ENCODE measurements around the gene NPTXR.
"Not testable (repeated sequence)": the region's sequence is repeated elsewhere in the genome, so short reads cannot be mapped to it uniquely, and the experiment has no call there.

NPTXR gene

GRCh38 chr22:38832005-38832978, 11.5 kb downstream of the NPTXR start:
- DNase-seq (ENCODE audit: low read depth, low spot score), result no peak

- DNase-seq (ENCODE audit: low read depth, low spot score), result no peak
Observed at GRCh38 chr22:38831166-38831945, 12.5 kb downstream of the NPTXR start.

GRCh38 chr22:38830845-38831108, 13.1 kb downstream of the NPTXR start:
- no peak for DNase-seq (ENCODE audit: low read depth, low spot score)

GRCh38 chr22:38830026-38830844, 13.6 kb downstream of the NPTXR start:
- no peak for DNase-seq (ENCODE audit: low read depth, low spot score)

- no peak for DNase-seq (ENCODE audit: low read depth, low spot score)
Observed at GRCh38 chr22:38829485-38829884, 14.3 kb downstream of the NPTXR start.

- no peak for DNase-seq (ENCODE audit: low read depth, low spot score)
Observed at GRCh38 chr22:38828616-38829205, 15.1 kb downstream of the NPTXR start.

GRCh38 chr22:38828191-38828590, 15.6 kb downstream of the NPTXR start:
- no peak for DNase-seq (ENCODE audit: low read depth, low spot score)

- DNase-seq (ENCODE audit: low read depth, low spot score), result no peak
Observed at GRCh38 chr22:38827510-38827909, 16.3 kb downstream of the NPTXR start.

- no peak for DNase-seq (ENCODE audit: low read depth, low spot score)
Observed at GRCh38 chr22:38826801-38827200, 17.0 kb downstream of the NPTXR start.

GRCh38 chr22:38826386-38826785, 17.4 kb downstream of the NPTXR start:
- DNase-seq (ENCODE audit: low read depth, low spot score), result no peak

GRCh38 chr22:38824585-38824984, 19.2 kb downstream of the NPTXR start:
- peak; percentile 61 for DNase-seq (ENCODE audit: low read depth, low spot score)

GRCh38 chr22:38823637-38824036, 20.2 kb downstream of the NPTXR start:
- DNase-seq (ENCODE audit: low read depth, low spot score), result no peak

- no peak for DNase-seq (ENCODE audit: low read depth, low spot score)
Observed at GRCh38 chr22:38823076-38823475, 20.8 kb downstream of the NPTXR start.

- DNase-seq (ENCODE audit: low read depth, low spot score), result no peak
Observed at GRCh38 chr22:38820020-38820419, 23.8 kb downstream of the NPTXR start.

GRCh38 chr22:38819387-38819940, 24.4 kb downstream of the NPTXR start:
- no peak for DNase-seq (ENCODE audit: low read depth, low spot score)

GRCh38 chr22:38817196-38817595, 26.6 kb downstream of the NPTXR start:
- DNase-seq (ENCODE audit: low read depth, low spot score), result no peak

- no peak for DNase-seq (ENCODE audit: low read depth, low spot score)
Observed at GRCh38 chr22:38815842-38816241, 28.0 kb downstream of the NPTXR start.

- DNase-seq (ENCODE audit: low read depth, low spot score), result no peak
Observed at GRCh38 chr22:38811241-38811640, 32.6 kb downstream of the NPTXR start.

- DNase-seq (ENCODE audit: low read depth, low spot score), result not testable (repeated sequence)
Observed at GRCh38 chr22:38805041-38805593, 38.7 kb downstream of the NPTXR start.

GRCh38 chr22:38802671-38803121, 41.1 kb downstream of the NPTXR start:
- no peak for DNase-seq (ENCODE audit: low read depth, low spot score)
